Subcutaneous adipose tissue (tissue), 4 donors: ENCODE data around the gene SLC25A15. TPM values are rescaled to one million over a fixed set of nuclear protein-coding genes. Genes with fewer than 3 reads are reported as not detected.

Experiments
- CTCF ChIP-seq: fragments of 450-650 bp; IDR thresholded peaks from one replicate; pipeline ENCODE4 v1.5.1; 2016; ENCODE audit warnings: low read depth, mild to moderate bottlenecking, control low read depth, antibody characterized with exemption, moderate library complexity
- total RNA-seq, 4 donors: library from RNA; depleted of rRNA; stranded (reverse); fragments of >200 nt; gene quantifications; one replicate each; pipeline ENCODE4 v1.1.0, GENCODE V29; 2016

The SLC25A15 gene
- total RNA-seq, 4 donors from 2014 or later = 4.6 to 11.1 (median 6.0) TPM

- TF ChIP-seq CTCF = no peak
Measured at GRCh38 chr13:40776232-40776631, 13.2 kb upstream of the SLC25A15 start.

DNA sequence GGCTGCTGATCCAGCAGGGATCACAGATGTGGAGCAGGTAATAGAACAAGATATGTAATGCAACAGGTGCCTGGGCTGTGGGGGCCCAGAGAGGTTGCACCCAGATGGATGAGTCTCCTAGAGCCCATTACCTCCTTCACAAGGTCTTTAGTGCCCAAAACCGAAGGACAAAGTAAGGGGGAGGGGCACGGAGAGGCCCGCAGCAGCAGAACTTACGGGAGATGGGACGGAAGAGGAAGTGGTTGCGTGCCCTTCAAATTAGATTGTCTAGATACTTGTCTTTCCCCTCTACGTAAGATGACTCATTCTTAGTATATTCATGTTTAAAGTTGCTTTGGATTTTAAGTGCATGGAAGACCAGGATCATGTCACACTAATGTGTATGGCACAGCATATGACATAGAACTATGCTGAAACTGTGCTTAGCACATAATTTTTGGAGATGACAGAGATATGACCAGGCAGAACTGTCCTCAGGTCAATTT is 12.7 kb upstream of the SLC25A15 start:
- TF ChIP-seq CTCF = no peak

- no peak for TF ChIP-seq CTCF
Measured at GRCh38 chr13:40777166-40777808, 12.1 kb upstream of the SLC25A15 start.

- TF ChIP-seq CTCF = no peak
Measured at GRCh38 chr13:40777809-40778175, 11.6 kb upstream of the SLC25A15 start.

GRCh38 chr13:40779049-40779448 is 10.4 kb upstream of the SLC25A15 start:
- no peak for TF ChIP-seq CTCF

DNA sequence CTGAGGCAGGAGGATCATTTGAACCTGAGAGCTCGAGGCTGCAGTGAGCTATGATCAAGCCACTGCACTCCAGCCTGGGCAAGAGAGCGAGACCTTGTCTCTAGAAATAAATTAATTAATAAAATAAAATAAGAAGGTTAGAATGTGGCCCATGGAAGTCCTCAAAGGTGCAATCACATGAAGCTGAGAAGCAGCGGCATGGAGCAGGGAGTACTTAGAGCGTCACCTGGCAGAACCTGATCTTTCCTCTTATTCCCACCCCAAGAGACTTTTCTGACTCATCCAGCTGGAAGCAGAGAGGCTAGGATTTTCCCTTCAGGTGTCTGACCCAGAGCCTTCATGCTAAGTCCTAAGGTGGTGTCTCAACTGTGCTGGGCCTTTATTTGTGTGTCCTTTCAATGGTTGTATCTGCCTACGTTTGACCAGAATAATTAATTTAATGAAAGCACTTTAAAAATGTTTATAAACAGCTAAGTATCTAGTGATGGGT is 9.6 kb upstream of the SLC25A15 start:
- TF ChIP-seq CTCF = no peak

DNA sequence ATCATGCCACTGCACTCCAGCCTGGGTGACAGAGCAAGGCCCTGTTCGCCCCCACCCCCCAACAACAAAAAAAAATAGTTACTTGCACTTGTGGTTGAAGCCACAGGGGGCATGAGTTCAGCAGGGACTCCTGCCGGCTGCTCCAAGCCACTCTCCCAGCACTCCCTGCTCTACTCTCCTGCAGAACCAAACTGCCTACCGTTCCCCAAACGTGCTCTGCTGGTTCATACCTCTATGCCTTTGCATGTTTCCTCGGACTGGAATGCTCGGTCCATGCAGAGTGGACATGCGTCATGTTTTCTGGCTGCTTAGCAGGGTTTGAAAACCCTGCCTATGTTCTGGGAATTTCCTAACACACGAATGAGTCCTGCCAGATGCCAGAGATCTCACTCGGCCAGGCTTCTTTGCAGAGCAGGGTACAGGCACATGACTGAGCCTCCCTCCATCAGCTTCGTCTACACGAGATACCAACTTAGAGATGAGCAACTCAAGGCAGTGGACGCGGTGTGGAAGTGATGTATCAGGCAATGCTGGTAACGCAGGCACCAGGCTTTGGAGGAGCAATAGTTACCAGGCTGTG is 8.5 kb upstream of the SLC25A15 start:
- no peak for TF ChIP-seq CTCF
